PC-9 (cell line): Measurements from ENCODE around the gene MTA3. TPM values are rescaled to one million over a fixed set of nuclear protein-coding genes. Genes with fewer than 3 reads are reported as not detected.

ENCODE experiments used
- BruUV-seq: library from RNA; stranded (reverse); fragments of 400-500 nt; replicated peaks from 2 replicates; lab custom pipeline; 2021; lab: Mats Ljungman, UMichigan
- CTCF ChIA-PET: fragments of 300-600 bp; sonication (Branson Sonifier 250); formaldehyde crosslinking; loops from one replicate; lab custom pipeline; 2022; ENCODE audit warnings: antibody characterized with exemption; lab: Charles Lee
- POLR2A ChIA-PET: fragments of 300-600 bp; sonication (Branson Sonifier 250); formaldehyde crosslinking; loops from one replicate; lab custom pipeline; 2022; ENCODE audit warnings: antibody characterized with exemption; ENCODE audit not compliant: unreplicated experiment; lab: Charles Lee
- DNase-seq, 2 experiments: peaks; one replicate each; pipeline versions ENCODE4 v3.0.0 to v3.0.0-alpha.2; 2015 to 2022; ENCODE audit warnings: mixed read lengths in 1 of 2
- H2AFZ ChIP-seq: fragments of 200-600 bp; sonication (generic); 2 replicates; pipeline ENCODE4 v1.8.1; 2017; ENCODE audit warnings: antibody characterized with exemption
- H3F3A ChIP-seq: fragments of 200-600 bp; sonication (generic); 2 replicates; pipeline ENCODE4 v1.8.1; 2017; ENCODE audit warnings: antibody characterized with exemption, mild to moderate bottlenecking, low read depth; ENCODE audit not compliant: insufficient read depth
- H3K27ac ChIP-seq: fragments of 200-600 bp; sonication (generic); 2 replicates; pipeline ENCODE4 v1.6.1; 2016; ENCODE audit warnings: mixed run types
- H3K27me3 ChIP-seq: fragments of 200-600 bp; sonication (generic); 2 replicates; pipeline ENCODE4 v1.6.1; 2016; ENCODE audit warnings: low read depth, mixed run types; ENCODE audit not compliant: insufficient read depth
- H3K36me3 ChIP-seq: fragments of 200-600 bp; sonication (generic); 2 replicates; pipeline ENCODE4 v1.6.1; 2016; ENCODE audit warnings: low read depth, mixed run types
- H3K4me1 ChIP-seq: fragments of 200-600 bp; sonication (generic); replicated peaks from 2 replicates; pipeline ENCODE4 v1.6.1; 2016; ENCODE audit warnings: mixed run types; ENCODE audit not compliant: insufficient read depth
- H3K4me2 ChIP-seq: fragments of 200-600 bp; sonication (generic); 2 replicates; pipeline ENCODE4 v1.6.1; 2017; ENCODE audit warnings: mixed run types
- H3K4me3 ChIP-seq: fragments of 200-600 bp; sonication (generic); 2 replicates; pipeline ENCODE4 v1.6.1; 2016; ENCODE audit warnings: mixed run types
- H3K79me2 ChIP-seq: fragments of 200-600 bp; sonication (generic); 2 replicates; pipeline ENCODE4 v1.6.1; 2017; ENCODE audit warnings: low read depth, mixed run types
- H3K9me2 ChIP-seq: fragments of 200-600 bp; sonication (generic); 2 replicates; pipeline ENCODE4 v1.8.1; 2017; ENCODE audit warnings: mild to moderate bottlenecking; ENCODE audit not compliant: insufficient read depth
- H3K9me3 ChIP-seq: fragments of 200-600 bp; sonication (generic); 2 replicates; pipeline ENCODE4 v1.8.1; 2016; ENCODE audit warnings: low read depth; ENCODE audit not compliant: insufficient read depth
- H4K20me1 ChIP-seq: fragments of 200-600 bp; sonication (generic); 2 replicates; pipeline ENCODE4 v1.8.1; 2017; ENCODE audit not compliant: insufficient read depth
- CTCF ChIP-seq: fragments of 200-600 bp; sonication (generic); conservative IDR thresholded peaks from 2 replicates; pipeline ENCODE4 v1.6.1; 2017; ENCODE audit warnings: mixed run types, antibody characterized with exemption, mild to moderate bottlenecking, moderate library complexity
- EZH2 ChIP-seq: fragments of 200-600 bp; sonication (generic); IDR thresholded peaks from 2 replicates; pipeline ENCODE4 v1.8.0; 2017; ENCODE audit warnings: antibody characterized with exemption, low read depth
- intact Hi-C: fragments of 100-400 bp; cut with micrococcal nuclease; formaldehyde crosslinking; loops from one replicate; pipeline ENCODE4 v1.10.0; 2022; ENCODE audit not compliant: unreplicated experiment
- total RNA-seq: library from RNA; stranded (reverse); gene quantifications from 2 replicates; pipeline ENCODE4 v1.2.3, GENCODE V29; 2021

The MTA3 gene
- total RNA-seq, 1 experiment from 2014 or later = 89.8 TPM

DNA sequence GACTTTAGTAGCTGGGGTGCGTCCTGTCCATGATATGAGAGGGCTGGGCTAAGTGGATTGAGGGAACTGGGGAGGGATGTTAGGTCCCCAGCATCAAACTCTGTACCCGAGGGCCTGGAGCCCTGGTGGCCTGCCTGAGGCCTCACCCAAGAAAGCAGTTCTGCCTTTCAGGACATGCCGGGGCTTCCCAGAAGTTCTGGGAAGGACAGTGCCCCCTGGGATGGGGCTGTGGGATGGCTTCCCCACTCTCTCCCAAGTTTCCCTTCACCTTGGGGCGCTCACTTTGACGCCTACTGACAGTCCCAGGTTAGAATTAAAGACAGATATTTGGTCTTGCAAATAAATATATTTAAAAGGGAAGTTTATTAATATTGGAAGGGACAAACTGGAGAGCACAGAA lies 193.7 kb downstream of the MTA3 start:
- ChIA-PET POLR2A (interaction anchor here (0.5 kb wide), 1 partner anchor 83 kb away, joined by 6 read pairs; no protein-coding TSS in a partner anchor), CTCF (no interaction called here)
- BruUV-seq = no TSS peak
- Histone ChIP-seq H3K36me3 (no peaks in the 10 kb centered on the region), H3K4me3 (no peak overlapping the region), H3K4me1 (no peaks in the 10 kb centered on the region), H3K79me2 (no peaks in the 10 kb centered on the region), H3K27ac (no peak overlapping the region), H2AFZ (no peak overlapping the region), H3F3A (no peaks in the 10 kb centered on the region), H4K20me1 (no peaks in the 10 kb centered on the region), H3K9me3 (no peaks in the 10 kb centered on the region), H3K4me2 (no peak overlapping the region), H3K27me3 (no peaks in the 10 kb centered on the region), H3K9me2 (no peaks in the 10 kb centered on the region)
- no peak for DNase-seq
- no peak for TF ChIP-seq CTCF
- TF ChIP-seq EZH2 = no peak
- intact Hi-C loops = no loop called here

GRCh38 chr2:42762823-42763804 lies 194.7 kb downstream of the MTA3 start:
- Histone ChIP-seq H3K27me3 (no peaks in the 10 kb centered on the region), H3K4me1 (no peaks in the 10 kb centered on the region), H3F3A (no peaks in the 10 kb centered on the region; the same call in 1 of the 2 replicates), H3K9me2 (no peaks in the 10 kb centered on the region), H3K36me3 (no peaks in the 10 kb centered on the region), H3K79me2 (no peaks in the 10 kb centered on the region), H3K27ac (no peak overlapping the region), H4K20me1 (no peaks in the 10 kb centered on the region), H2AFZ (no peak overlapping the region), H3K4me2 (no peak overlapping the region), H3K9me3 (no peaks in the 10 kb centered on the region), H3K4me3 (no peak overlapping the region)
- ChIA-PET CTCF (no interaction called here), POLR2A (interaction anchor here (0.5 kb wide), 1 partner anchor 82 kb away, joined by 6 read pairs; no protein-coding TSS in a partner anchor)
- no TSS peak for BruUV-seq
- no peak for DNase-seq
- TF ChIP-seq EZH2 (no peak), CTCF (no peak)
- intact Hi-C loops = no loop called here

GRCh38 chr2:42764096-42764495 lies 195.7 kb downstream of the MTA3 start, which contains the start of gene OXER1:
Gene OXER1, minus strand, starts transcription at chr2:42764135. Its CDS starts 73 bp downstream, at chr2:42764062.
- DNase-seq = no peak
- POLR2A ChIA-PET = no interaction called here
- Histone ChIP-seq H3K27ac (no peak within 1 kb of the TSS), H3K27me3 (no peaks in the 10 kb centered on the region), H3K79me2 (no peaks in the 10 kb centered on the region), H4K20me1 (no peaks in the 10 kb centered on the region), H3F3A (no peaks in the 10 kb centered on the region; the same call in 1 of the 2 replicates), H3K4me3 (no peak within 1 kb of the TSS), H2AFZ (no peak within 1 kb of the TSS), H3K36me3 (no peaks in the 10 kb centered on the region), H3K4me1 (no peaks in the 10 kb centered on the region), H3K4me2 (no peak within 1 kb of the TSS), H3K9me2 (no peaks in the 10 kb centered on the region), H3K9me3 (no peaks in the 10 kb centered on the region)
- CTCF ChIA-PET = no interaction called here
- TF ChIP-seq CTCF = no peak
- TF ChIP-seq EZH2 = no peak
- BruUV-seq = no TSS peak
- intact Hi-C loops = no loop called here
